ENCODE measurements around the gene PAK5.

DNA sequence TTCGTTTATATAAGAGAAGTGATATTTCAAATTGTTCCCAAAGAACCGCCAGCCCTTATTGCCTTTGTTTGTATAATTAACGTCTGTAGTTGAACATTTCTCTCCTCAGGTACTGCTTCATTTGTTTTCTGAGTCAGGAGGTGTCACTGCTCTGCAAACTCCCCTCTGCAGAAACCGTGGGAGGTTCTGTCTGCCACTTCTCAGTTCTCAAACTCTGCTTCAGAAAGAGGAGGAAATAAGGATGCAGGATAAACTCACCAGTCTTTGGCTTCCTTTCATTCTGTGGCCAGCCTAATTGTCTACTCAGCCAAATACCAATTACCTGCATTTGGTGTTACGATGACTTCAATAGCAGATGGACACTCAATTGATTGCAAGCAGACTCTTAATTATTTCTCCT, 149.8 kb downstream of the PAK5 start:
- no peak for TF ChIP-seq GABPA (IDR thresholded peaks at IDR 0.05 in 1 of 2, conservative IDR thresholded peaks at IDR 0.05 in 1 of 2)
- TF ChIP-seq, protein P1, sequence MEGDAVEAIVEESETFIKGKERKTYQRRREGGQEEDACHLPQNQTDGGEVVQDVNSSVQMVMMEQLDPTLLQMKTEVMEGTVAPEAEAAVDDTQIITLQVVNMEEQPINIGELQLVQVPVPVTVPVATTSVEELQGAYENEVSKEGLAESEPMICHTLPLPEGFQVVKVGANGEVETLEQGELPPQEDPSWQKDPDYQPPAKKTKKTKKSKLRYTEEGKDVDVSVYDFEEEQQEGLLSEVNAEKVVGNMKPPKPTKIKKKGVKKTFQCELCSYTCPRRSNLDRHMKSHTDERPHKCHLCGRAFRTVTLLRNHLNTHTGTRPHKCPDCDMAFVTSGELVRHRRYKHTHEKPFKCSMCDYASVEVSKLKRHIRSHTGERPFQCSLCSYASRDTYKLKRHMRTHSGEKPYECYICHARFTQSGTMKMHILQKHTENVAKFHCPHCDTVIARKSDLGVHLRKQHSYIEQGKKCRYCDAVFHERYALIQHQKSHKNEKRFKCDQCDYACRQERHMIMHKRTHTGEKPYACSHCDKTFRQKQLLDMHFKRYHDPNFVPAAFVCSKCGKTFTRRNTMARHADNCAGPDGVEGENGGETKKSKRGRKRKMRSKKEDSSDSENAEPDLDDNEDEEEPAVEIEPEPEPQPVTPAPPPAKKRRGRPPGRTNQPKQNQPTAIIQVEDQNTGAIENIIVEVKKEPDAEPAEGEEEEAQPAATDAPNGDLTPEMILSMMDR (IDR thresholded peaks at IDR 0.05; ENCODE audit: low read depth, low read length, missing input control): no peak
- TF ChIP-seq TAF1 (conservative IDR thresholded peaks at IDR 0.05): no peak
- TF ChIP-seq SP1 (IDR thresholded peaks at IDR 0.05): no peak
- TF ChIP-seq, protein P2, sequence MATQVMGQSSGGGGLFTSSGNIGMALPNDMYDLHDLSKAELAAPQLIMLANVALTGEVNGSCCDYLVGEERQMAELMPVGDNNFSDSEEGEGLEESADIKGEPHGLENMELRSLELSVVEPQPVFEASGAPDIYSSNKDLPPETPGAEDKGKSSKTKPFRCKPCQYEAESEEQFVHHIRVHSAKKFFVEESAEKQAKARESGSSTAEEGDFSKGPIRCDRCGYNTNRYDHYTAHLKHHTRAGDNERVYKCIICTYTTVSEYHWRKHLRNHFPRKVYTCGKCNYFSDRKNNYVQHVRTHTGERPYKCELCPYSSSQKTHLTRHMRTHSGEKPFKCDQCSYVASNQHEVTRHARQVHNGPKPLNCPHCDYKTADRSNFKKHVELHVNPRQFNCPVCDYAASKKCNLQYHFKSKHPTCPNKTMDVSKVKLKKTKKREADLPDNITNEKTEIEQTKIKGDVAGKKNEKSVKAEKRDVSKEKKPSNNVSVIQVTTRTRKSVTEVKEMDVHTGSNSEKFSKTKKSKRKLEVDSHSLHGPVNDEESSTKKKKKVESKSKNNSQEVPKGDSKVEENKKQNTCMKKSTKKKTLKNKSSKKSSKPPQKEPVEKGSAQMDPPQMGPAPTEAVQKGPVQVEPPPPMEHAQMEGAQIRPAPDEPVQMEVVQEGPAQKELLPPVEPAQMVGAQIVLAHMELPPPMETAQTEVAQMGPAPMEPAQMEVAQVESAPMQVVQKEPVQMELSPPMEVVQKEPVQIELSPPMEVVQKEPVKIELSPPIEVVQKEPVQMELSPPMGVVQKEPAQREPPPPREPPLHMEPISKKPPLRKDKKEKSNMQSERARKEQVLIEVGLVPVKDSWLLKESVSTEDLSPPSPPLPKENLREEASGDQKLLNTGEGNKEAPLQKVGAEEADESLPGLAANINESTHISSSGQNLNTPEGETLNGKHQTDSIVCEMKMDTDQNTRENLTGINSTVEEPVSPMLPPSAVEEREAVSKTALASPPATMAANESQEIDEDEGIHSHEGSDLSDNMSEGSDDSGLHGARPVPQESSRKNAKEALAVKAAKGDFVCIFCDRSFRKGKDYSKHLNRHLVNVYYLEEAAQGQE (IDR thresholded peaks at IDR 0.05): no peak
- TF ChIP-seq RXRA (IDR thresholded peaks at IDR 0.05): no peak
- TF ChIP-seq FOXA1 (IDR thresholded peaks at IDR 0.05): no peak
- TF ChIP-seq, protein P3, sequence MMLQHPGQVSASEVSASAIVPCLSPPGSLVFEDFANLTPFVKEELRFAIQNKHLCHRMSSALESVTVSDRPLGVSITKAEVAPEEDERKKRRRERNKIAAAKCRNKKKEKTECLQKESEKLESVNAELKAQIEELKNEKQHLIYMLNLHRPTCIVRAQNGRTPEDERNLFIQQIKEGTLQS (IDR thresholded peaks at IDR 0.05): no peak
- TF ChIP-seq, protein P4, sequence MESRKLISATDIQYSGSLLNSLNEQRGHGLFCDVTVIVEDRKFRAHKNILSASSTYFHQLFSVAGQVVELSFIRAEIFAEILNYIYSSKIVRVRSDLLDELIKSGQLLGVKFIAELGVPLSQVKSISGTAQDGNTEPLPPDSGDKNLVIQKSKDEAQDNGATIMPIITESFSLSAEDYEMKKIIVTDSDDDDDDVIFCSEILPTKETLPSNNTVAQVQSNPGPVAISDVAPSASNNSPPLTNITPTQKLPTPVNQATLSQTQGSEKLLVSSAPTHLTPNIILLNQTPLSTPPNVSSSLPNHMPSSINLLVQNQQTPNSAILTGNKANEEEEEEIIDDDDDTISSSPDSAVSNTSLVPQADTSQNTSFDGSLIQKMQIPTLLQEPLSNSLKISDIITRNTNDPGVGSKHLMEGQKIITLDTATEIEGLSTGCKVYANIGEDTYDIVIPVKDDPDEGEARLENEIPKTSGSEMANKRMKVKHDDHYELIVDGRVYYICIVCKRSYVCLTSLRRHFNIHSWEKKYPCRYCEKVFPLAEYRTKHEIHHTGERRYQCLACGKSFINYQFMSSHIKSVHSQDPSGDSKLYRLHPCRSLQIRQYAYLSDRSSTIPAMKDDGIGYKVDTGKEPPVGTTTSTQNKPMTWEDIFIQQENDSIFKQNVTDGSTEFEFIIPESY (IDR thresholded peaks at IDR 0.05): no peak
- TF ChIP-seq YY1 (IDR thresholded peaks at IDR 0.05): no peak
- TF ChIP-seq NR2F2 (IDR thresholded peaks at IDR 0.05): no peak
- no peak for TF ChIP-seq RAD21 (IDR thresholded peaks at IDR 0.05)
- TF ChIP-seq, protein P5, sequence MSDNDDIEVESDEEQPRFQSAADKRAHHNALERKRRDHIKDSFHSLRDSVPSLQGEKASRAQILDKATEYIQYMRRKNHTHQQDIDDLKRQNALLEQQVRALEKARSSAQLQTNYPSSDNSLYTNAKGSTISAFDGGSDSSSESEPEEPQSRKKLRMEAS (IDR thresholded peaks at IDR 0.05): no peak
- no peak for TF ChIP-seq HNF4G (IDR thresholded peaks at IDR 0.05)
